Choroid plexus epithelial cell (primary cell): ENCODE results near the gene BUB1.

Experiments used
- DNase-seq: peaks from one replicate; pipeline ENCODE4 v3.0.0-alpha.2; 2010; ENCODE audit warnings: low read depth
- H3K4me3 ChIP-seq: 2 replicates; pipeline ENCODE4 v1.5.1; 2011; ENCODE audit warnings: low read depth, mild to moderate bottlenecking, control low read depth, low read length, moderate library complexity
- TF ChIP-seq, protein P1 (sequence below): conservative IDR thresholded peaks from 2 replicates; pipeline ENCODE4 v1.5.1; 2011; ENCODE audit warnings: low read depth, mild to moderate bottlenecking, control low read depth, inconsistent platforms, low read length, moderate library complexity

The BUB1 gene

DNA sequence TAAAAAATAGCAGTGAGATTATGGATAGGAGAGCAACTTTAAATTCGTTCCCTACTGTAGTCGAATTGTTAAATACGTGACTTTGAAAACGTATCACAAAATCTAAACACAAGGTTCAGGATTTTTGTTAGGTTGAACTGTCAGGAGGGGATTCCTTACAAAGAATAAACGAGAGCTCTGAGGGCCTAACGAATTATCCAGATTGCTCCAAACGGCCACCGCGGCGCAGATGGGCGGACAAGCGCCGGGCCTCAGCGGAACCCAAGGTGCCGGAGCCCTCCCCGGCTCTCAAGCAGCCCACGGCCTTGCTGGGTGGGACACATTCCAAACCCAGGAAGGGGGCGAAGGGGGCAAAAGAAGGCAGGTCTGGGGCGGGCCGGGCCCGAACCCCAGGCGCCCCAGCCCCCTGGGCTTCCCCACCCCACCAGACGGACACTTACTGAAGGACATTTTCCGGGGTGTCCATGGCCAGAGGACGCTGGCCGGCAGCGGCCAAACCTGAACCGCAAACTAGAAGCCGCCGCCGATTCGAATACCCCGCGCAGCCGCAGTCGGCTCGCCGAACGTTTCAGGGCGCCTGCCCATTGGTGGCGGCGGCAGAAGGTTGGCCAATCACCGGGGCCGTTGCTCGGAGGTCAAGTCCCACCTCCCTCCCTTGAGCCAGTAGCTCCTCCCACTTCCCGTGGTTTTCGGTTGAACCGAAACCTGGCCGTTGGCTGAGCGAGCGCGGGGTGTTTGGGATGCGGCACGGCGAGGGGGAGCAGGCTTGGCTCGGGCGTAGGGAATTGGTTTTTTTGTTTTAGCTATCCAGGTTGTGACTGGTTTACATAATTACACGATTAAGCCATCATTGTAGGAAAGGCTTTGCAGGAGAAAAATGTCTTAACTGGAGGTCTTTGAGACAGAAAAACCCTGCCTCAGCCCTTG, at the start of gene BUB1:
Gene BUB1 (minus strand): TSS at position 534 of the 927 bp plus-strand sequence. CDS start 68 bp downstream, at position 466.
- peak; percentile 98 for DNase-seq
- peak within 1 kb of the TSS; percentile 76 for H3K4me3 ChIP-seq
- TF ChIP-seq, protein P1, sequence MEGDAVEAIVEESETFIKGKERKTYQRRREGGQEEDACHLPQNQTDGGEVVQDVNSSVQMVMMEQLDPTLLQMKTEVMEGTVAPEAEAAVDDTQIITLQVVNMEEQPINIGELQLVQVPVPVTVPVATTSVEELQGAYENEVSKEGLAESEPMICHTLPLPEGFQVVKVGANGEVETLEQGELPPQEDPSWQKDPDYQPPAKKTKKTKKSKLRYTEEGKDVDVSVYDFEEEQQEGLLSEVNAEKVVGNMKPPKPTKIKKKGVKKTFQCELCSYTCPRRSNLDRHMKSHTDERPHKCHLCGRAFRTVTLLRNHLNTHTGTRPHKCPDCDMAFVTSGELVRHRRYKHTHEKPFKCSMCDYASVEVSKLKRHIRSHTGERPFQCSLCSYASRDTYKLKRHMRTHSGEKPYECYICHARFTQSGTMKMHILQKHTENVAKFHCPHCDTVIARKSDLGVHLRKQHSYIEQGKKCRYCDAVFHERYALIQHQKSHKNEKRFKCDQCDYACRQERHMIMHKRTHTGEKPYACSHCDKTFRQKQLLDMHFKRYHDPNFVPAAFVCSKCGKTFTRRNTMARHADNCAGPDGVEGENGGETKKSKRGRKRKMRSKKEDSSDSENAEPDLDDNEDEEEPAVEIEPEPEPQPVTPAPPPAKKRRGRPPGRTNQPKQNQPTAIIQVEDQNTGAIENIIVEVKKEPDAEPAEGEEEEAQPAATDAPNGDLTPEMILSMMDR, result no peak

DNA sequence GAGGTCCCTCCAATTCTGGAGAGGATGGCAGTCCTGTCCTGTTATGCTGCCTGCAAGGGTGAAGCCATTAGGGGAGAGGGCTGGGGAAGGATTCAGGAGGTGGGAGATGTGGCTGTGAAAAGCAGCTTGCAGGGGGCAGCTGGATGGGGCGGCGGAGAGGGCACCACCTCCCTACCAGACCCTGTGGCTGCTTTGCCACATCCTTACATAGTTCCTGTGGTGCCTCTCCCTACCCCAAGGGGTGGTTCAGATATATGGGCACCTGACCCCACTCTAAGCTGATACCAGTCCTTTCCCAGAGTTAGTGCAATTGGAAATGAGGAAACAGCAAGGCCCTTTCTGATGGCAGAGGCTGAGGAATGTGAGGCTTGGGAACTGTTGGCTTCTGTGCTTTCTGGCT, 48.4 kb upstream of the BUB1 start:
- DNase-seq, result no peak
- H3K4me3 ChIP-seq, result no peak overlapping the region
- TF ChIP-seq, protein P1, result no peak

- TF ChIP-seq, protein P1, result no peak
Measured at GRCh38 chr2:110725859-110726258, 48.0 kb upstream of the BUB1 start.

GRCh38 chr2:110725370-110725769, 47.5 kb upstream of the BUB1 start:
- TF ChIP-seq, protein P1, result no peak
- no peak overlapping the region for H3K4me3 ChIP-seq
- no peak for DNase-seq

More at GRCh38 chr2:110725859-110726258, 48.0 kb upstream of the BUB1 start:
- H3K4me3 ChIP-seq, result no peak overlapping the region
- no peak for DNase-seq

DNA sequence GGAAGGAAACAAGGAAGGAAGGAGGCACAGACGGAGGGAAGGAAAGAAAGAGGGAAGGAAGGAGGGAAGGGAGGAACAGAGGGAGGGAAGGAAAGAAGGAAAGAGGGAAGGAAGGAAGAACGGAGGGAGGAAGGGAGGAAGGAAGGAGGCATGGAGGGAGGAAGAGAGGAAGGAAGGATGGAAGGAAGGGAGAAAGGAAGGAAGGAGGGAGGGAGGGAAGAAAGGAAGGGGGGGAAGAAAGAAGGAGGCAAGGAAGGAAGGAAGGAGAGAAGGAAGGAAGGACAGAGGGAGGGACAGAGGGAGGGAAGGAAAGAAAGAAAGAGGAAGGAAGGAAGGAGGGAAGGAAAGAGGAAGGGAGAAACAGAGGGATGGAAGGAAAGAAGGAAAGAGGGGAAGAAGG, 47.0 kb upstream of the BUB1 start:
- no peak for DNase-seq
- TF ChIP-seq, protein P1, result no peak
- H3K4me3 ChIP-seq, result no peak overlapping the region

- DNase-seq, result no peak
- TF ChIP-seq, protein P1, result no peak
- H3K4me3 ChIP-seq, result no peak overlapping the region
Measured at GRCh38 chr2:110720547-110720946, 42.7 kb upstream of the BUB1 start.
